PC-9 (cell line): ENCODE data around the gene LMO7.

Source experiments
- EZH2 ChIP-seq: fragments of 200-600 bp; sonication (generic); IDR thresholded peaks from 2 replicates; pipeline ENCODE4 v1.8.0; 2017; ENCODE audit warnings: antibody characterized with exemption, low read depth
- TF ChIP-seq, protein P1 (sequence below): fragments of 200-600 bp; sonication (generic); conservative IDR thresholded peaks from 2 replicates; pipeline ENCODE4 v1.6.1; 2017; ENCODE audit warnings: mixed run types, antibody characterized with exemption, mild to moderate bottlenecking, moderate library complexity

DNA sequence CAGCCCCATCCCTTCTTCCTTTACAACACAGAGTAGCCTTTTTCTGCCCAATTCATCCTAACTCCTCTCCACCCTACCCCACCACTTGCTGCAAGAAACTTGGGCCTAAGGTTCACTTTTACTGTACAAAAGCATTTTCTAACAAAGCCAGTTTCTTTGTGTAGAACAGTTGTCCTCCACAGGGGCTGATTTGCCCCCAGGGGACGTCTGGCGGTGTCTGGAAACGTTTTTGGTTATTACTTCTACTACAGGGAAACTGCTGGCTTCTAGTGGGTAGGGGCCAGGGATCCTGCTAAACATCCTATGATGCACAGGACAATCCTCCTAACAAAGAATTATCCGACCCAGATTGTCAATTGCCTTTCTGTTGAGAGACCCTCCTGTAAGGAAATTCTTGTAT lies 7.3 kb upstream of the LMO7 start:
- TF ChIP-seq, protein P1, sequence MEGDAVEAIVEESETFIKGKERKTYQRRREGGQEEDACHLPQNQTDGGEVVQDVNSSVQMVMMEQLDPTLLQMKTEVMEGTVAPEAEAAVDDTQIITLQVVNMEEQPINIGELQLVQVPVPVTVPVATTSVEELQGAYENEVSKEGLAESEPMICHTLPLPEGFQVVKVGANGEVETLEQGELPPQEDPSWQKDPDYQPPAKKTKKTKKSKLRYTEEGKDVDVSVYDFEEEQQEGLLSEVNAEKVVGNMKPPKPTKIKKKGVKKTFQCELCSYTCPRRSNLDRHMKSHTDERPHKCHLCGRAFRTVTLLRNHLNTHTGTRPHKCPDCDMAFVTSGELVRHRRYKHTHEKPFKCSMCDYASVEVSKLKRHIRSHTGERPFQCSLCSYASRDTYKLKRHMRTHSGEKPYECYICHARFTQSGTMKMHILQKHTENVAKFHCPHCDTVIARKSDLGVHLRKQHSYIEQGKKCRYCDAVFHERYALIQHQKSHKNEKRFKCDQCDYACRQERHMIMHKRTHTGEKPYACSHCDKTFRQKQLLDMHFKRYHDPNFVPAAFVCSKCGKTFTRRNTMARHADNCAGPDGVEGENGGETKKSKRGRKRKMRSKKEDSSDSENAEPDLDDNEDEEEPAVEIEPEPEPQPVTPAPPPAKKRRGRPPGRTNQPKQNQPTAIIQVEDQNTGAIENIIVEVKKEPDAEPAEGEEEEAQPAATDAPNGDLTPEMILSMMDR: no peak
- no peak for TF ChIP-seq EZH2
